GM10248 (cell line): ENCODE data around the gene SYNGR4.
"Not testable (repeated sequence)": the region's sequence is repeated elsewhere in the genome, so short reads cannot be mapped to it uniquely, and the experiment has no call there.

Source experiments
- CTCF ChIA-PET: fragments of 300-600 bp; sonication (Branson Sonifier 250); formaldehyde crosslinking; extraction: SDS; loops from one replicate; lab custom pipeline; 2021; ENCODE audit warnings: antibody characterized with exemption; lab: Yijun Ruan, JAX
- POLR2A ChIA-PET: fragments of 350-650 bp; sonication (Branson Sonifier 250); formaldehyde crosslinking; extraction: SDS; loops from one replicate; lab custom pipeline; 2020; ENCODE audit warnings: antibody characterized with exemption; lab: Yijun Ruan, JAX
- DNase-seq: peaks from one replicate; pipeline ENCODE4 v3.0.0; 2012; ENCODE audit errors: extremely low spot score
- CTCF ChIP-seq: IDR thresholded peaks from 2 replicates; pipeline ENCODE4 v1.5.1; 2012; ENCODE audit warnings: mild to moderate bottlenecking, low read depth; ENCODE audit errors: extremely low read depth, missing control alignments, control extremely low read depth

The SYNGR4 gene

GRCh38 chr19:48367855-48368254 is 3.7 kb downstream of the SYNGR4 start:
- ChIA-PET CTCF (interaction anchor here (1.7 kb wide), 1 partner anchor 23 kb away, joined by 7 read pairs; the partner anchor contains the start of gene KDELR1), POLR2A (no interaction called here)
- TF ChIP-seq CTCF = no peak
- no peak for DNase-seq

GRCh38 chr19:48368936-48369335 is 4.8 kb downstream of the SYNGR4 start:
- TF ChIP-seq CTCF = no peak
- DNase-seq = no peak
- ChIA-PET POLR2A (interaction anchor here (0.6 kb wide), 1 partner anchor 260 kb away, joined by 3 read pairs; no protein-coding TSS in a partner anchor), CTCF (no interaction called here)

GRCh38 chr19:48370955-48371354 is 6.8 kb downstream of the SYNGR4 start:
- ChIA-PET CTCF (interaction anchor here (1.2 to 1.4 kb wide), 2 partner anchors 10 to 20 kb away, joined by 5 to 9 read pairs; partner anchors contain the start of gene KDELR1), POLR2A (no interaction called here)
- no peak for TF ChIP-seq CTCF
- no peak for DNase-seq

- DNase-seq = no peak
- ChIA-PET CTCF (interaction anchor here (1.0 to 1.4 kb wide), 3 partner anchors 8 to 20 kb away, joined by 4 to 9 read pairs (median 5); partner anchors contain the start of genes KDELR1, SYNGR4 and TMEM143), POLR2A (no interaction called here)
- TF ChIP-seq CTCF = no peak
Measured at GRCh38 chr19:48371367-48371766, 7.2 kb downstream of the SYNGR4 start.

GRCh38 chr19:48371771-48372170 is 7.6 kb downstream of the SYNGR4 start:
- POLR2A ChIA-PET, DNase-seq: not testable (repeated sequence)
- CTCF ChIA-PET = interaction anchor here (1.0 to 1.4 kb wide), 3 partner anchors 8 to 19 kb away, joined by 4 to 9 read pairs (median 5); partner anchors contain the start of genes KDELR1, SYNGR4 and TMEM143

- DNase-seq = no peak
- CTCF ChIA-PET = interaction anchor here (1.4 to 1.9 kb wide), 4 partner anchors 10 to 19 kb away, joined by 5 to 8 read pairs (median 5); partner anchors contain the start of gene KDELR1
Measured at GRCh38 chr19:48372904-48373303, 8.7 kb downstream of the SYNGR4 start.

More at GRCh38 chr19:48372904-48373303, 8.7 kb downstream of the SYNGR4 start:
- TF ChIP-seq CTCF = no peak
- POLR2A ChIA-PET = interaction anchor here (0.5 to 1.2 kb wide), 3 partner anchors 9 to 232 kb away, joined by 3 to 4 read pairs (median 3); partner anchors contain the start of genes SYNGR4 and TMEM143
